Memory B cell (primary cell): Measurements from ENCODE around the gene ABHD3.
A peak's percentile ranks its signal among the peaks of the same experiment; 100 is the strongest.
"Not testable (repeated sequence)": the region's sequence is repeated elsewhere in the genome, so short reads cannot be mapped to it uniquely, and the experiment has no call there.

Experiments
- ATAC-seq: fragments of 150-1000 bp; cut with Tn5 transposase; 2 replicates; pipeline ENCODE4 v1.10.0; 2021; ENCODE audit warnings: low read depth, mild to moderate bottlenecking, moderate library complexity
- DNase-seq, 2 donors: peaks; one replicate each; pipeline ENCODE4 v3.0.0; 2022; ENCODE audit warnings: low spot score in 2 of 2
- H3K27ac Mint-ChIP-seq: one replicate; pipeline ENCODE4 v1.8.0; 2022; ENCODE audit warnings: mild to moderate bottlenecking, moderate library complexity, mixed read lengths
- H3K27me3 Mint-ChIP-seq: one replicate; pipeline ENCODE4 v1.8.0; 2022; ENCODE audit warnings: mixed read lengths
- H3K36me3 Mint-ChIP-seq: one replicate; pipeline ENCODE4 v1.8.0; 2022; ENCODE audit warnings: mild to moderate bottlenecking, mixed read lengths
- H3K4me1 Mint-ChIP-seq: one replicate; pipeline ENCODE4 v1.8.0; 2022; ENCODE audit warnings: mixed read lengths
- H3K4me3 Mint-ChIP-seq: one replicate; pipeline ENCODE4 v1.8.0; 2022; ENCODE audit warnings: mild to moderate bottlenecking, moderate library complexity, mixed read lengths
- H3K9me3 Mint-ChIP-seq: one replicate; pipeline ENCODE4 v1.8.0; 2022; ENCODE audit warnings: mixed read lengths

The ABHD3 gene

GRCh38 chr18:21733011-21733410 is 28.4 kb upstream of the ABHD3 start:
- Mint-ChIP-seq H3K27me3 (peaks cover 3% of the 10 kb centered on the region), H3K4me3 (no peak overlapping the region), H3K9me3 (peaks cover 3% of the 10 kb centered on the region), H3K36me3 (peaks cover 6% of the 10 kb centered on the region), H3K27ac (no peak overlapping the region), H3K4me1 (no peaks in the 10 kb centered on the region)
- ATAC-seq (no peak), DNase-seq (no peak)

- Mint-ChIP-seq H3K27me3 (no peaks in the 10 kb centered on the region), H3K27ac (no peak overlapping the region), H3K4me1 (no peaks in the 10 kb centered on the region), H3K36me3 (peaks cover 3% of the 10 kb centered on the region), H3K9me3 (no peaks in the 10 kb centered on the region), H3K4me3 (no peak overlapping the region)
- ATAC-seq, result no peak
- no peak for DNase-seq
Measured at GRCh38 chr18:21727702-21728101, 23.1 kb upstream of the ABHD3 start.

GRCh38 chr18:21725201-21725600 is 20.6 kb upstream of the ABHD3 start:
- H3K27me3 Mint-ChIP-seq, result no peaks in the 10 kb centered on the region
- ATAC-seq, result no peak
- H3K9me3 Mint-ChIP-seq, result no peaks in the 10 kb centered on the region
- no peaks in the 10 kb centered on the region for H3K4me1 Mint-ChIP-seq
- DNase-seq, result no peak
- H3K27ac Mint-ChIP-seq, result no peak overlapping the region
- peaks cover 2% of the 10 kb centered on the region for H3K36me3 Mint-ChIP-seq
- H3K4me3 Mint-ChIP-seq, result no peak overlapping the region

- DNase-seq, result no peak
- no peak overlapping the region for H3K4me3 Mint-ChIP-seq
- H3K4me1 Mint-ChIP-seq, result no peaks in the 10 kb centered on the region
- H3K9me3 Mint-ChIP-seq, result no peaks in the 10 kb centered on the region
- no peak for ATAC-seq
- no peaks in the 10 kb centered on the region for H3K27me3 Mint-ChIP-seq
- H3K27ac Mint-ChIP-seq, result no peak overlapping the region
- H3K36me3 Mint-ChIP-seq, result peaks cover 2% of the 10 kb centered on the region
Measured at GRCh38 chr18:21722687-21723086, 18.1 kb upstream of the ABHD3 start.

- peaks cover 4% of the 10 kb centered on the region for H3K9me3 Mint-ChIP-seq
- no peaks in the 10 kb centered on the region for H3K27me3 Mint-ChIP-seq
- DNase-seq (no peak), ATAC-seq (no peak)
- no peak overlapping the region for H3K27ac Mint-ChIP-seq
- H3K4me3 Mint-ChIP-seq, result no peak overlapping the region
- H3K36me3 Mint-ChIP-seq, result peaks cover 5% of the 10 kb centered on the region
- no peaks in the 10 kb centered on the region for H3K4me1 Mint-ChIP-seq
Measured at GRCh38 chr18:21714474-21714873, 9.9 kb upstream of the ABHD3 start.

GRCh38 chr18:21707130-21707529 is 2.6 kb upstream of the ABHD3 start:
- not testable (repeated sequence) for H3K4me1 Mint-ChIP-seq, H3K4me3 Mint-ChIP-seq, H3K27me3 Mint-ChIP-seq, H3K27ac Mint-ChIP-seq, H3K9me3 Mint-ChIP-seq, DNase-seq, H3K36me3 Mint-ChIP-seq, ATAC-seq

GRCh38 chr18:21706386-21706865 is 1.9 kb upstream of the ABHD3 start:
- no peak for ATAC-seq
- Mint-ChIP-seq H3K4me1 (peaks cover 9% of the 10 kb centered on the region), H3K4me3 (no peak overlapping the region)

GRCh38 chr18:21703241-21703820 is 1.2 kb downstream of the ABHD3 start:
- Mint-ChIP-seq H3K4me3 (peak overlapping the region; percentile 97), H3K4me1 (peaks cover 9% of the 10 kb centered on the region)
- ATAC-seq, result peak; percentile 0

More at GRCh38 chr18:21706386-21706865, 1.9 kb upstream of the ABHD3 start:
- H3K9me3 Mint-ChIP-seq, result no peaks in the 10 kb centered on the region
- H3K36me3 Mint-ChIP-seq, result no peaks in the 10 kb centered on the region
- H3K27ac Mint-ChIP-seq, result no peak overlapping the region
- no peak for DNase-seq
- no peaks in the 10 kb centered on the region for H3K27me3 Mint-ChIP-seq

GRCh38 chr18:21702602-21703001 is 2.0 kb downstream of the ABHD3 start:
- no peaks in the 10 kb centered on the region for H3K9me3 Mint-ChIP-seq
- peaks cover 5% of the 10 kb centered on the region for H3K36me3 Mint-ChIP-seq
- H3K4me1 Mint-ChIP-seq, result peaks cover 9% of the 10 kb centered on the region

More at GRCh38 chr18:21703241-21703820, 1.2 kb downstream of the ABHD3 start:
- H3K36me3 Mint-ChIP-seq, result peaks cover 2% of the 10 kb centered on the region
- DNase-seq, result peak in 1 of 2 donors; percentile 23
- H3K27me3 Mint-ChIP-seq, result no peaks in the 10 kb centered on the region
- peak overlapping the region; percentile 91 for H3K27ac Mint-ChIP-seq
- H3K9me3 Mint-ChIP-seq, result no peaks in the 10 kb centered on the region

GRCh38 chr18:21701621-21702020 is 3.0 kb downstream of the ABHD3 start:
- Mint-ChIP-seq H3K4me1 (peaks cover 7% of the 10 kb centered on the region), H3K9me3 (no peaks in the 10 kb centered on the region), H3K36me3 (peaks cover 5% of the 10 kb centered on the region), H3K27me3 (no peaks in the 10 kb centered on the region), H3K4me3 (no peak overlapping the region), H3K27ac (no peak overlapping the region)
- ATAC-seq (no peak), DNase-seq (no peak)

More at GRCh38 chr18:21702602-21703001, 2.0 kb downstream of the ABHD3 start:
- Mint-ChIP-seq H3K4me3 (peak overlapping the region; percentile 97), H3K27ac (peak overlapping the region; percentile 91), H3K27me3 (no peaks in the 10 kb centered on the region)
- ATAC-seq, result no peak
- DNase-seq, result no peak

GRCh38 chr18:21700528-21701075 is 4.0 kb downstream of the ABHD3 start:
- ATAC-seq (no peak), DNase-seq (no peak)
- no peak overlapping the region for H3K27ac Mint-ChIP-seq
- H3K27me3 Mint-ChIP-seq, result no peaks in the 10 kb centered on the region
- H3K9me3 Mint-ChIP-seq, result no peaks in the 10 kb centered on the region
- H3K4me3 Mint-ChIP-seq, result no peak overlapping the region
- H3K4me1 Mint-ChIP-seq, result peaks cover 8% of the 10 kb centered on the region
- H3K36me3 Mint-ChIP-seq, result peaks cover 9% of the 10 kb centered on the region

- Mint-ChIP-seq H3K36me3 (peaks cover 42% of the 10 kb centered on the region), H3K27ac (no peak overlapping the region), H3K4me1 (peaks cover 10% of the 10 kb centered on the region), H3K27me3 (no peaks in the 10 kb centered on the region), H3K4me3 (no peak overlapping the region), H3K9me3 (peaks cover 3% of the 10 kb centered on the region)
- ATAC-seq (no peak), DNase-seq (no peak)
Measured at GRCh38 chr18:21693322-21693721, 11.3 kb downstream of the ABHD3 start.

GRCh38 chr18:21689736-21690135 is 14.8 kb downstream of the ABHD3 start:
- peaks cover 32% of the 10 kb centered on the region for H3K36me3 Mint-ChIP-seq

GRCh38 chr18:21686282-21687105 is 18.1 kb downstream of the ABHD3 start:
- Mint-ChIP-seq H3K4me3 (no peak overlapping the region), H3K4me1 (peaks cover 19% of the 10 kb centered on the region), H3K36me3 (peaks cover 14% of the 10 kb centered on the region), H3K9me3 (peaks cover 3% of the 10 kb centered on the region), H3K27me3 (no peaks in the 10 kb centered on the region), H3K27ac (peak overlapping the region; percentile 94)
- ATAC-seq, result no peak
- DNase-seq, result no peak

More at GRCh38 chr18:21689736-21690135, 14.8 kb downstream of the ABHD3 start:
- no peak overlapping the region for H3K27ac Mint-ChIP-seq
- peaks cover 3% of the 10 kb centered on the region for H3K9me3 Mint-ChIP-seq
- peaks cover 18% of the 10 kb centered on the region for H3K4me1 Mint-ChIP-seq
- H3K4me3 Mint-ChIP-seq, result no peak overlapping the region
- H3K27me3 Mint-ChIP-seq, result no peaks in the 10 kb centered on the region
- ATAC-seq, result no peak
- DNase-seq, result no peak
